ENCODE measurements around the gene GTF2F2.
"Not testable (repeated sequence)": the region's sequence is repeated elsewhere in the genome, so short reads cannot be mapped to it uniquely, and the experiment has no call there.

The GTF2F2 gene

GRCh38 chr13:45254396-45254795 is 134.1 kb downstream of the GTF2F2 start:
- no peak for DNase-seq (ENCODE audit: low read depth)

- DNase-seq (ENCODE audit: low read depth), result no peak
Measured at GRCh38 chr13:45255247-45255987, 135.1 kb downstream of the GTF2F2 start.

- no peak for DNase-seq (ENCODE audit: low read depth)
Measured at GRCh38 chr13:45256254-45256653, 135.9 kb downstream of the GTF2F2 start.

GRCh38 chr13:45257638-45258333 is 137.5 kb downstream of the GTF2F2 start:
- no peak for DNase-seq (ENCODE audit: low read depth)

GRCh38 chr13:45258334-45258675 is 138.0 kb downstream of the GTF2F2 start:
- DNase-seq (ENCODE audit: low read depth), result no peak

- no peak for DNase-seq (ENCODE audit: low read depth)
Measured at GRCh38 chr13:45267215-45267614, 146.9 kb downstream of the GTF2F2 start.

GRCh38 chr13:45269204-45269603 is 148.9 kb downstream of the GTF2F2 start:
- DNase-seq (ENCODE audit: low read depth), result no peak

- no peak for DNase-seq (ENCODE audit: low read depth)
Measured at GRCh38 chr13:45276913-45277312, 156.6 kb downstream of the GTF2F2 start.

GRCh38 chr13:45278096-45278645 is 157.9 kb downstream of the GTF2F2 start:
- no peak for DNase-seq (ENCODE audit: low read depth)

GRCh38 chr13:45280011-45280410 is 159.7 kb downstream of the GTF2F2 start:
- no peak for DNase-seq (ENCODE audit: low read depth)

- peak; percentile 7 for DNase-seq (ENCODE audit: low read depth)
Measured at GRCh38 chr13:45280751-45281634, 160.7 kb downstream of the GTF2F2 start.

GRCh38 chr13:45282994-45283393 is 162.7 kb downstream of the GTF2F2 start:
- no peak for DNase-seq (ENCODE audit: low read depth)

GRCh38 chr13:45289936-45290563 is 169.7 kb downstream of the GTF2F2 start:
- DNase-seq (ENCODE audit: low read depth), result no peak

GRCh38 chr13:45292176-45292575 is 171.9 kb downstream of the GTF2F2 start:
- DNase-seq (ENCODE audit: low read depth), result no peak

- no peak for DNase-seq (ENCODE audit: low read depth)
Measured at GRCh38 chr13:45295536-45295935, 175.2 kb downstream of the GTF2F2 start.

GRCh38 chr13:45296259-45296658 is 175.9 kb downstream of the GTF2F2 start:
- DNase-seq (ENCODE audit: low read depth), result no peak

- no peak for DNase-seq (ENCODE audit: low read depth)
Measured at GRCh38 chr13:45297456-45298205, 177.3 kb downstream of the GTF2F2 start.

GRCh38 chr13:45298206-45298505 is 177.8 kb downstream of the GTF2F2 start:
- DNase-seq (ENCODE audit: low read depth), result no peak

GRCh38 chr13:45298550-45298949 is 178.2 kb downstream of the GTF2F2 start:
- DNase-seq (ENCODE audit: low read depth), result not testable (repeated sequence)

GRCh38 chr13:45299194-45299593 is 178.9 kb downstream of the GTF2F2 start:
- DNase-seq (ENCODE audit: low read depth), result no peak

- no peak for DNase-seq (ENCODE audit: low read depth)
Measured at GRCh38 chr13:45300190-45300985, 180.1 kb downstream of the GTF2F2 start.
